HG02973 (cell line): ENCODE results near the gene PHLDA1.
"Not testable (repeated sequence)": the region's sequence is repeated elsewhere in the genome, so short reads cannot be mapped to it uniquely, and the experiment has no call there.

Source experiments
- ATAC-seq: cut with Tn5 transposase; IDR thresholded peaks from one replicate; pipeline ENCODE4 v1.9.1; 2021; ENCODE audit warnings: moderate library complexity; ENCODE audit not compliant: unreplicated experiment

PHLDA1 gene

DNA sequence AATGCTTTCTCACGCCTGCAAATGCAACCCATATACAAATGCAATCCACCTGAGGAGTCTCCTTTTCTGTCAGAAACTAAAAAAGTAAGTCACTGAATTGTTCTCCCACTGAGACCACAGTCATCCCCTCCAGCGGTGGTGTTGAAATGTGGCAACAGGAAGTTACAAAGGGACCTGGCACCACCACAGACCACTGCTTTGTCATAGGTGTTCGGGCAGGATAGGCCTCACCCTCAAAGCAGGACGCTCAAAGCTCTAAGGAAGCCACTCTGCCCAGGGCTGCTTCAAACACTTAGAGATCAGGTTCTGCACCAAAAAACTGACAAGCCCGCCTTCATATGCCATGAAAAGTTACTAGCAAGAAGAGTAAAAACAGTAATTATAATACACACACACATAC is 11.3 kb downstream of the PHLDA1 start:
- peak; percentile 32 for ATAC-seq

DNA sequence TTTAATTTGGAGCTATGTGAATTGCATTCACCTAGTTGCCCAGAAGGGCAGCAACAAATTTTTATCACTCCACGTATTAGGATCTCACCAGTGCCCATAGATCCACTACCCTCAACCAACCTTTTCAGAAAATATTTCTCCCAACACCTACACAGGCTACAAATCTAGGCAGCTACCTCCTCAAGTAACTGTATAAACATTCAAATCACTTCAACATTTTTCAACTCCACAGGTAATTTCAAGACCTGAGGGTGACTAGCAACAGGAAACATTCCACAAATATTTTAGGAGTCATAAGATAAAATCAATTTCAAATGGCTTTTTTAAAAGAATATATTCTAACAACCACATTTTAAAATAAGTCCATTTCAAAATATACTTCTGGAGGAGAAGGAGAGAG is 12.9 kb downstream of the PHLDA1 start:
- ATAC-seq: no peak

DNA sequence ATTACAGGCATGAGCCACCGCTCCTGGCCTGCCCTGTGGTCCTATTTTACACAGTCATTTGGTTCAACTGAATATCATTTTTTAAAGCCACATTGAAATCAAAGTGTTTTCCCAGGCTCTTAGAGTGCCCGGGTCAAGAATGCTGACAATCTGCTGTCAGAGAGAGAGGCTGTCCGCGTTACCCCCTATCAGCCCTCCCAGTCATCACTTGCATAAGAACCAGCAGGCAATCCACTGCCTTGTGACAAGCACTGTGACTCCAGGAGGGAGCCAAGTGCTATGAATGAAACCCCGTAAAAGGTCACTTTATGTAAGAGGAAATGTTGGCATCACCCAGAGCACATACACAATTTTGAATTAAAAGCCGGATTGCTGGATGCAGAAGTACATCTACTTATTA is 13.5 kb downstream of the PHLDA1 start:
- ATAC-seq: no peak

DNA sequence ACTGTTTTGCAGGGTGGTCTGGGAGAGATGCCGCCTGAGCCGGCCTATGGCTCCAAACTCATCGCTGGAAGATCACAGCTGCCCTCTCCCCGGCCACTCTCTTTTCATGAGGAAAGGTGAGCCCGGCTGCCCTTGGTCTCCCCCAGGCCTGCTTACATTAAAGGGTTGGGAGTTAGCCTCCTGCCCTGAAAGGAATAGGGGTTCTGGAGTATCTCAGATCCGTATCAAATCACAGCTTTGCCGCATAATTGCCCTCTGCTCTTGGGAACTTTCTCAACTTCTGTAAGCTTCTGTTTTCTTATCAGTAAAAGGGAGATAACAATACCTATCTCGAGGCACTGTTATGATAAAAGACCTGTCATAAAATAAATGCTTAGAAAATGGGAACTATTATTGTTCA is 17.6 kb downstream of the PHLDA1 start:
- ATAC-seq: no peak

DNA sequence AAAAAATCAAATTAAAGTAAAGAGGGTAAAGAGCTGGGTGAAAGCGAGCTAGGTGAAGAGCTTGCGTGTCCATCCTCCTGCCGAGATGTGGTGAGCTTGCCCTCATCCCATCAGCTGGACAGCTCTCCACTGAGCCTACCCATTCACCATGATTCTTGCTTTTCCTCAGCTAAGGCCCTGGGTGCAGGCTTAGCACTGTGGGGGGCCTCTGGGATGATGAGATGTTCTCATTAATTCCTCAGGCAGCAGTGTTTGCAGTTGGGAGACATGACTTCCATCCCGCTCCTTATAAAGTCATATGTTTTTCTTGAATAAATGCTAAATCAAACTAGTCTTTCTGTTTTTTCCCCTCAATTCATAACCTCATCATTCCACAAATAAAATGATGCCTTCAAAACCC is 18.0 kb downstream of the PHLDA1 start:
- ATAC-seq: no peak

DNA sequence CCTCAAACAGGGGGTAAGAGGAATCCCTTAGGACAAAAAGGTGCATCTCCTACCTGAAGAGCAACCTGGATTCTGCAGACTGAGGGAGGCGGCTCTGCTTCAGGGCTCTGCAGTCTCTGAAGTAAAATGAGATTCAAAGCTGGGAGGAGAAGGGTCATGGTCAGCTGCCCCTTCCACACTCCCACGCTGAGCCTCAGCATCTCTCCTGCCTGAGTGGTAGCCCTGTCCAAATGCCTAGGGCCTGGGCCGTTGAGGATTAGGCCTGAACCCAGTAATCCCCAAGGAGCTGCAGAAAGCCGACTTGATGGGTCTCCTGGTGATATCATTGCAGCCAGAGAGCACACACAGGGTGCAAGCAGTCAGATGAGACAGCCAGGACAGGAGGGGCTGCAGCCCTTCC is 18.9 kb downstream of the PHLDA1 start:
- no peak for ATAC-seq

DNA sequence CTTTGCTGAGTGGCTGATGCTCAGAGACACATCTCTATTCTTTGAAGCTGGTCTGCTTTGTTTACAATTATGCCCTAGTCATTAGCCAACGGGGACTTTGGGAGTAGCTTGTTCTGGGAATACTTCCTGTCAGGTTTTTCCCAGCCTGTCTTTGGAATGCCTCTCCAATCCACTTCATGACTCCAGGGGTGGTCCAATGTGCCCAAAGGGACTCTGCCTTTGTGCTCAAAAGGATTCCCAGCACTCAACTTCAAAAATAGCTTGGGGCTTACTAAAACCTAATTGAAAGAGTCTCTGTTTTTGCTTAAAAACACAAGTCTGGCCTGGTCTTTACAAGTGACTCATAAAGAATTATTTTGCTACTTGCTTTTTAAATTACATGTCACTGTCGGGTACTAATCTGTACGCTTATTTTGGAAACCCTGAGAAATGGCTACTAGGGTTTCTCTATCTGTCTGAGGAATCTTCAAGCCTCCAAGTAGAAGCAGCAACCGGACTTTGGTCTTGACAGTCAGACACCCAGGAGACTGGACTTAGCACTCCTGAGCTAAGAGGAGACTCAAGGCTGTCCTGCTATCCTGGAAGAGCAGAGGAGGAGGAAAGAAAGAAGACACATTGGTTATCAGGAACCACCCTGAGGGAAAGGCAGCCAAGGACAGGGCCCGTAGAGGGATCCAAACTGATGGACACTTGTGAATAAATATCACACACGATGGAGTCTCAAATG is 20.7 kb downstream of the PHLDA1 start:
- ATAC-seq: no peak

DNA sequence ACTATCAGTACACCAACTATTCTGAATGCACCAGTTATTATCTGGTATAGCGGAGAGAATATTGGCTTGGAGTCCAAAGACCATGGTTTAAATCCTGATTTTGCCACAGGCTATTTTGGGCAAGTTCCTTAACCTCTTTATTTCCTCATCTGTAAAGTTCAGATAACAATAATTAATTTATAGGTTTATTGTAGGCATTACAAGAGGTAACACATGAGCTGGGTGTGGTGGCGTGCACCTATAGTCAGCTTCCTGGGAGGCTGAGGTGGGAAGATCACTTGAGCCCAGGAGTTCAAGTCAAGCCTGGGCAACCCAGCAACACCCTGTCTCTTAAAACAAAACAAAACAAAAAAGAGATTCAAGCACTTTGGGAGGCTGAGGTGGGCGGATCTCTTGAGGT is 23.1 kb downstream of the PHLDA1 start:
- ATAC-seq: no peak

DNA sequence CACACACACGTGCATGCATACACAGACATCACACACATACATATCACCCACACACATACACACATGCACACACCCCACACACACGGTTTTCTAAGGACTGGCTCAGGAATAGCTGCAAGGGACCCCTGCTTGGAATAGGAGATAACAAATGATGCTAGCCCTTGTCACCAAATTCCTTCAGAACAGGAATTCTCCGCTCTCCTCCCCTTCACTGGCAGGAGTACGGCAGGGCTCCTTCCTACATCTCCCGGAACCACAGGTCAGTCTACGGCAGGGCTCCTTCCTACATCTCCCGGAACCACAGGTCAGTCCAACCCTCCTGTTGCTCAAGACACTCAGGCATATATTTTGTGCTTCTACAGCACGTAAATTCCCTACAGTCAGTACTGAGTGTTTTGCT is 23.9 kb downstream of the PHLDA1 start:
- no peak for ATAC-seq

DNA sequence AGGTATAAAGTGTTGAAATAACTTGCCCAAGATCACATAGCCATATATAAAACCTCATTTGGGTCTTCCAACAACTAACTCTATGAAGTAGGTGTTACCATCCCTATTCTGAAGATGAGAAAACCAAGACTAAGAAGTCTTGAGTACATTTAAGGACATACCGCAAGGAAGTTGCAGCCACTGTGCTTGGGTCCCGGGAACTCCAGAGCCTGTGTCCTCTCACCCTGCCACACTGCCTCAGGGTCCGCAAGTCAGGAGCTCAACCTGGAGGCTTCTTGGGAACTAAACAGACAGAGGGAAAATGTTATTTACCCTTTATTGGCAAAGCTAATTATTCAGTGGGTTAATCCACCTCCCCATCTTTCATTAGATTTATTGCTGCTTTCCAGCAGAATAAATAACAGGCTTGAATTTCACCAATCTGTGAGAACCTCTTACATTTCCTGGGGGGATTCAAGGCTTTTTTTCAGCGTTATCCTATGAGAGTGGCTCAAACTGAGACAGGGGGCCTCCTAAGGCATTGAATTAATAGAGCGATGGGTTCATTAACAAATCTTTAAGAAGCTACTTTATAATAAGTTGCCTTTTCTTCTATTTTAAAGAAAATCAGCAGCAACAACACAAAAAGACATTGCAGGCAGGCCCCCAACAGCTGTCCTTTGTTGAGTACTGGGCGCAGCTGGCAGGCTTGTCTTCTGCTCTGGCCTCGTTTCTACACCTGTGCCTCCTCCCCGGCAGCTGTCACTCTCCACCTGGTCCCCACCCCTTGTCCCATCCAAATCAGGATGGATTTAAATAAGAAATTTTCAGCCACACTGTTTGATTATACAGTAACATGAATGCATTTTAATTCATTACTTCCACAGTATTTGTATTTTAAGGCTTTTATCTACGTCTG is 25.3 kb downstream of the PHLDA1 start:
- ATAC-seq: no peak

DNA sequence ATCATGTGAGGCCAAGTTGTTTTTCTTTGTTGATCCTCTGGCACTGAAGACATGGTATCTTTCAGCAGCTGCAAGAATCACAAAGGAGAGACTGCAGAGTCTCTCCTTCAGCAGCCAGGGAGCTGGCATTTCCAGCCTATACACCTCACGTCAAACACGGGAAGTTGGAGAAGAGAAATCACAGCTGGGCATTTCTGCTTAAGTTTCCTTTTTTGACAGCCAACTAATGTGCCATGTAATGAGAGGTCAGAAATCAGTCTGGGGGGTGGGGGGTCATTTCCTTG is 28.3 kb downstream of the PHLDA1 start:
- ATAC-seq: no peak

DNA sequence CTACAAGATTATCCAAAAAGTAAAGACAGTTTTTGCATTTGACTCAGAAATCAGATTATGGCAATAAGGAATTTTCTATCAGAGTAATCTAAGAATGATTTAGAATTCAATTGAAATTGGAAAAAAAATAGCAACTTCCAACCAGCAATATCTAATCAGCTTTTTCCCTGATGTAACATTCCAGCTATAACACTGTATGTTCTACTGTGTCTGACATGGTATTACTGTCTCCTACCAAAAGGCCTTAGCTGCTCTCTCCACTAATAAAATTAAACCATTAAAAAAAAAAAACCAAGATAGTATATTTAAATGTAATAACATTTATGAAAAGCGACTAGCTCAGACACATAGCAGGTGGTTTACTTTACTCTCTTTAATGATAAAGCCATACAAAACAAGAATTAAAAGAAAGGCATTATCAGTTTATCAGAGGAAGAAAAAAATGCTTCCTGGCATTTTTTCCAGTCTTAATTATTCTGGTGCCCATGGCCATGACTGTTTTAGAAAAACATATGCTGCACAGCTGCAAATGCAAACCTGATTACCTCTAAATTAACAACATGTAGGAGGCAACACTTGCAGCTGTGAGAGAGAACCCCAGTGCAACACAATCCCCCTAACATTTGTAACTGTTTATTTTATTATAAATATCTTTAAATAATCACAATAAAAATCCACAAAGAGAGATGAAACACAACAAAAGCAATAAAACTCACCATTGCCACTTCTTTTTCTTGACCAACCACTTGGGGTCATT is 28.8 kb downstream of the PHLDA1 start:
- no peak for ATAC-seq

DNA sequence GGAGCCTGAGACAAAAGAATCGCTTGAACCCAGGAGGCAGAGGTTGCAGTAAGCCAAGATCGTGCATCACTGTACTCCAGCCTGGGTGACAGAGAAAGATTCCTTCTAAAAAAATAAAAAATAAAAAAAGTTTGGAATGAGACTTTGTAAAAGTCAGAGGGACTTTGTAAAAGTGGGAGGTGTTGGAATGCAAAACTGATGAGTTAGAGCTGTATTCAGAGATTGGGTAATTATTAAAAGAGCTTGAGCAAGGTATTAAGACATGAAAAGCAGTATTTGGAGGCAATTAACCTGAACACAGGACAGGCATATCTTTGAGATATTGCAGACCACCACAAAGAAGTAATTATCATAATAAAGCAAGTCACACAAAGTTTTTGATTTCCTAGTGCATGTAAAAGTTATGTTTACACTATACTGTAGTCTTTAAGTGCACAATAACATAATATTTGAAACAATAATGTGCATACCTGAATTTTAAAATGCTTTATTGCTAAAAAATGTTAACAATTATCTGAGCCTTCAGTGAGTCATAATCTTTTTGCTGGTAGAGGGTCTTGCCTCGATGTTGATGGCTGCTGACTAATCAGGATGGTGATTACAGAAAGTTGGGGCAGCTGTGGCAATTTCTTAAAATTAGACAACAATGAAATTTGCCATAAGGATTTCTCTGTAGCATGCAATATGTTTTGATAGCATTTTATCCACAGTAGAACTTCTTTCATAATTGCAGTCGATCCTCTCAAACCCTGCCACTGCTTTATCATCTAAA is 33.1 kb downstream of the PHLDA1 start:
- ATAC-seq: no peak

DNA sequence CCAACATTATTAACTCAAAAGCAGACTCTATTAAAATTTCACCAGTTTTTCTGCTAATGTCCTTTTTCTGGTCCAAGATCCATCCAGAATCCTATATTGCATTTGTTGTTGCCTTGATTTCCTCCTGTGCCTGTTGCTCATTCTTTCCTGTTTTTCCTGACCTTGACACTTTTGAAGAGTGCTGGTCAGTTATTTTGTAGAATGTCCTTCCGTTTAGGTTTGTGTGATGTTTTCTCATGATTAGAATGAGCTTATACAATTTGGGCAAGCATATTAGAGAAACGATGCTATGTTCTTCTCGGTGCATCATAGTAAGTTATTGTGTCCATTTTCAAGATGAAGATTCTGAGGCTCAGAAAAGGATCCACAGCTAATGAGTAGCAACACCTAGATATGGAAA is 33.9 kb downstream of the PHLDA1 start:
- no peak for ATAC-seq

DNA sequence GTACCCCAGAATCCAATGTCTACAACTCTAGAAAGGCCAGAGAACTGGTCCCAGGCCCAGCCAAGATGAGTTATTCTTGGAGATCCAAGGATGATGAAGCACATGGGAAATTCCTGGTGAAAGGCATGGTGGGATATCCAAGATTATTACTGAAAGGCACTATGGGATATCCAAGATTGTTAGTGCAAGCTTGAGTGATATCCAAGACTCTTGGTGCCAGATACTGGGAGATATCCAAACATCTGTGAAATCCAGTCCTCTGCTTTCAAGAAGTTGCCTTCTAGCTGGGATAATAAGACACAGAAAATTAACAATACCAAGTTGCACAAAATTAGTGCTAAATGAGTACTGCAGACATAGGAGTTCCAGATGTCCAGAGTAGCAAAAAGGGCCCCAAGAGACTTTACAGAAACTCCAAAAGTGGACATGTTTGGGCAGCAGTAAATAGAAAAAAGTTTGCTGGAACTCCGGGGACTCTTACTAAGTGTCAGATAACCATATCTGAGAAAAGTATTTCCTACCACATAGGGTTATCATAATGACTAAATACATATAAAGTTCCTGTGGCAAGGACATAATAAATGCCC is 34.6 kb downstream of the PHLDA1 start:
- no peak for ATAC-seq

DNA sequence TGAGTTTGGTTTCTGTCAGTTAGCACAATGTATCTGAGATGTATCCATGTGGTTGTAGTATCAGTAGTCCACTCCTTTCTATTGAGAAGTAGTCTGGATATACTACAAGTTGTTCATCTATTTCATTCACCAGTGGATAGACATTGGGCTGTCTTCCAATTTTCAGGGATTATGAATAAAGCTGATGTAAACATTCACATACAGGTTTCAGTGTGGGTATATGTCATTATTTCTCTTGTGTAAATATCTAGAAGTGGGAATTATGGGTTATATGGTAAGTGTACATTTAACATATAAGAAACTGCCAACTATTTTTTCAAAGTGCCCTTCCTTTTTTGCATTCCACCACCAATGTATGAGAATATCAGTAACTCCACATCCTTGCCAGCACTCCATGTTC is 35.9 kb downstream of the PHLDA1 start:
- no peak for ATAC-seq

DNA sequence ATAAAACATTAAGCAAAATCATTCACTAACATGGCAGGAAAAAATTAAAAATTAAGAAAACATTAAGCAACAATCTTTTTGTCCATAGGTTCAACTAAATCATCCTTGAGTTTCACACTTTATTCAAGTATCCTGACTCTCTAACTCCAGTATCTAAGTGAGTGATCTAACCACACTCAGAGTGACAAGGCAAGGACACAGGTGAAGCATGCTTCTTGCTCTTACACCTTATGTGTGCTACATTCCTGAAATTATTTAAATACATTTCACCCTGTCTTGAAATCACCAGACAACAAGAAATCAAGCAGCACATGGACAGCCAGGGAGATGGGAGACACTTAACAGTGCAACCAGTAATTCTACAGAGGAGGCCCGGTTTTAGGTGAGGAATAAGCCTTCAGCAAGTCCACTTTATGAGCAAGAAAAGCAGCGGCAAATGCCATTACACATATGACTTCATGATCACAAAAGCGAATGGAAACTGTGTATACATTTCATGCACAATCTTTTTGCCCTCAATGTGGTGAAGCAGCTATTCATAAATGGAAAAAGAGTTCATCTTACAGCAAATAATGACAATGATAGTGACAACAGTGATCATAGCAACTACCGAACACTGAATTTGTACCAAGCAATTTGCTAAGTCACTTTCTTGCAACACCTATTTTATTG is 37.4 kb downstream of the PHLDA1 start:
- no peak for ATAC-seq

DNA sequence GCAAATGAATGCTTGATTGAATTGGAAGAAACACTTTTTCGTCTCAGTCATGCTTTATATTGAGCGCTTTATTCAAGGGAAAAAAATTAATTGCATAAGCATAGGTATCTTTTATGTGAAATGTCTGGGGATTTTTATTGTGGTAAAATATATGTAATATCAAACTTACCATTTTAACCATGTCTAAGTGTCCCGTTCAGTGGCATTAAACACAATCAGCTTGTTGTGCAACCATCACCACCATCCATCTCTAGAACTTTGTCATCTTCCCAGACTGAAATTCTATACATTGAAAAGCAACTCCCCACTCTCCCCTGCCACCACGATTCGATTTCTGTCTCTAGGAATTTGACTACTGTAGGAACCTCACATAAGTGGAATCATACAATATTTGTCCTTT is 39.8 kb downstream of the PHLDA1 start:
- ATAC-seq: no peak

DNA sequence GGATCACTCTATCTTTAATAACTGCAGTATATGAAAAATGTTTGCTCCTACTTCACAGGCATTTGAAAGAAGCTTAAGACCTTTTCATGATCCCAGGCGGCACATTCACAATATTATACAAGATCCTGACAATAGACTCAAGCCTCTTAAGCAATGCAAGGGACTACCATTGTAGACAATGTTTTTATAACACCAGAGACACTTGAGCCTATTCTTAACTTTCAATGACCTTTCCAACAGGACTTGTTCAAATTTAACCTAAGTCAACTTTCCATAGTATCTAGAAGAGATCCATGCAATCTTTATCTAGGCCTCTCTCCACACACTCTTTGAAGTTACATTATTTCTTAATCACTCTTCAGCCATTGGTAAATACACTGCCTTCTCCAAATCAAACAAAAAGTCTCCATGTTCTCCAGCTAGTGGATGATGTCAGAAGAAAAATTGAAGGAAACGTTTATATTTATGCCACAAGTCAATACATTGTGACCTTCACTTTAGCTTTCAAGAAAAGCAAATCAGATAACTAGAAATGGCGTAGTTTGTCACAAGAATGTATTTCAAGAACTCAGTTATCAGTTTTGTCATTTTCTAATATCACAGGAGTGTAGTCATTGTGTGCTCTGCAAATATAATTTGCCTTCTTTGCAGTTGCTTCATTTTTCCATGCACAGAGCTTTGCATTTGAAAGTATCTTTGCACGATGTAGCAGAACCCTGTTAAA is 41.2 kb downstream of the PHLDA1 start:
- no peak for ATAC-seq

DNA sequence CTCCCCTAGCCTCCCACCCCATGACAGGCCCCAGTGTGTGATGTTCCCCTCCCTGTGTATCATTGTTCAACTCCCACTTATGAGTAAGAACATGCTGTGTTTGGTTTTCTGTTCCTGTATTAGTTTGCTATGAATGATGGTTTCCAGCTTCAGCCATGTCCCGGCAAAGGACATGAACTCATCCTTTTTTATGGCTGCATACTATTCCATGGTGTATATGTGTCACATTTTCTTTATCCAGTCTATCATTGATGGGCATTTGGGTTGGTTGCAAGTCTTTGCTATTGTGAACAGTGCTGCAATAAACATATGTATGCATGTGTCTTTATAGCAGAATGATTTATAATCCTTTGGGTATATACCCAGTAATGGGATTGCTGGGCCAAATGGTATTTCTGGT is 43.9 kb downstream of the PHLDA1 start:
- not testable (repeated sequence) for ATAC-seq
